ENCODE data around the gene MAP4K3.

The MAP4K3 gene

GRCh38 chr2:39436592-39437521 is at the start of gene MAP4K3:
MAP4K3 (minus strand) TSS chr2:39437285; CDS start chr2:39436987, 298 bp downstream.
- Histone ChIP-seq H3K9me3 (ENCODE audit: control insufficient read depth, insufficient read depth, low read length) (no peaks in the 10 kb centered on the region), H3K4me1 (ENCODE audit: insufficient read depth, low read length) (peaks cover 27% of the 10 kb centered on the region), H3K9ac (ENCODE audit: low read depth, low read length) (peak within 1 kb of the TSS; percentile 69), H3K36me3 (ENCODE audit: insufficient read depth, low read length) (no peaks in the 10 kb centered on the region)

GRCh38 chr2:39486071-39486470 is 49.0 kb upstream of the MAP4K3 start:
- H3K36me3 ChIP-seq (ENCODE audit: insufficient read depth, low read length), result no peaks in the 10 kb centered on the region
- no peak overlapping the region for H3K9ac ChIP-seq (ENCODE audit: low read depth, low read length)
- peaks cover 16% of the 10 kb centered on the region for H3K4me1 ChIP-seq (ENCODE audit: insufficient read depth, low read length)
- H3K9me3 ChIP-seq (ENCODE audit: control insufficient read depth, insufficient read depth, low read length), result no peaks in the 10 kb centered on the region

GRCh38 chr2:39484620-39485495 is 47.8 kb upstream of the MAP4K3 start:
- peaks cover 17% of the 10 kb centered on the region for H3K4me1 ChIP-seq (ENCODE audit: insufficient read depth, low read length)
- no peaks in the 10 kb centered on the region for H3K9me3 ChIP-seq (ENCODE audit: control insufficient read depth, insufficient read depth, low read length)
- no peak overlapping the region for H3K9ac ChIP-seq (ENCODE audit: low read depth, low read length)
- H3K36me3 ChIP-seq (ENCODE audit: insufficient read depth, low read length), result no peaks in the 10 kb centered on the region

- Histone ChIP-seq H3K4me1 (ENCODE audit: insufficient read depth, low read length) (peaks cover 23% of the 10 kb centered on the region), H3K9me3 (ENCODE audit: control insufficient read depth, insufficient read depth, low read length) (no peaks in the 10 kb centered on the region), H3K36me3 (ENCODE audit: insufficient read depth, low read length) (no peaks in the 10 kb centered on the region), H3K9ac (ENCODE audit: low read depth, low read length) (no peak overlapping the region)
These were observed 47.1 kb upstream of the MAP4K3 start for GRCh38 chr2:39484206-39484605.

- Histone ChIP-seq H3K9ac (ENCODE audit: low read depth, low read length) (no peak overlapping the region), H3K9me3 (ENCODE audit: control insufficient read depth, insufficient read depth, low read length) (no peaks in the 10 kb centered on the region), H3K4me1 (ENCODE audit: insufficient read depth, low read length) (peaks cover 24% of the 10 kb centered on the region), H3K36me3 (ENCODE audit: insufficient read depth, low read length) (no peaks in the 10 kb centered on the region)
These were observed 46.4 kb upstream of the MAP4K3 start for GRCh38 chr2:39483534-39483933.

GRCh38 chr2:39481611-39482010 is 44.5 kb upstream of the MAP4K3 start:
- 0 out of 2 replicates have a peak, but pooled peaks cover 3% of the 10 kb centered on the region for H3K9me3 ChIP-seq (ENCODE audit: control insufficient read depth, insufficient read depth, low read length)
- no peaks in the 10 kb centered on the region for H3K36me3 ChIP-seq (ENCODE audit: insufficient read depth, low read length)
- no peak overlapping the region for H3K9ac ChIP-seq (ENCODE audit: low read depth, low read length)
- H3K4me1 ChIP-seq (ENCODE audit: insufficient read depth, low read length), result peaks cover 15% of the 10 kb centered on the region

GRCh38 chr2:39479696-39480095 is 42.6 kb upstream of the MAP4K3 start:
- peaks cover 8% of the 10 kb centered on the region for H3K4me1 ChIP-seq (ENCODE audit: insufficient read depth, low read length)
- H3K36me3 ChIP-seq (ENCODE audit: insufficient read depth, low read length), result no peaks in the 10 kb centered on the region
- 0 out of 2 replicates have a peak, but pooled peaks cover 3% of the 10 kb centered on the region for H3K9me3 ChIP-seq (ENCODE audit: control insufficient read depth, insufficient read depth, low read length)
- no peak overlapping the region for H3K9ac ChIP-seq (ENCODE audit: low read depth, low read length)

- Histone ChIP-seq H3K4me1 (ENCODE audit: insufficient read depth, low read length) (peaks cover 8% of the 10 kb centered on the region), H3K36me3 (ENCODE audit: insufficient read depth, low read length) (no peaks in the 10 kb centered on the region), H3K9ac (ENCODE audit: low read depth, low read length) (no peak overlapping the region)
These were observed 42.1 kb upstream of the MAP4K3 start for GRCh38 chr2:39479053-39479670.

GRCh38 chr2:39476524-39476923 is 39.4 kb upstream of the MAP4K3 start:
- 0 out of 2 replicates have a peak, but pooled peaks cover 3% of the 10 kb centered on the region for H3K9me3 ChIP-seq (ENCODE audit: control insufficient read depth, insufficient read depth, low read length)
- H3K4me1 ChIP-seq (ENCODE audit: insufficient read depth, low read length), result peaks cover 11% of the 10 kb centered on the region
- H3K36me3 ChIP-seq (ENCODE audit: insufficient read depth, low read length), result no peaks in the 10 kb centered on the region
- H3K9ac ChIP-seq (ENCODE audit: low read depth, low read length), result no peak overlapping the region

More at GRCh38 chr2:39479053-39479670, 42.1 kb upstream of the MAP4K3 start:
- H3K9me3 ChIP-seq (ENCODE audit: control insufficient read depth, insufficient read depth, low read length), result 0 out of 2 replicates have a peak, but pooled peaks cover 3% of the 10 kb centered on the region

GRCh38 chr2:39475006-39475405 is 37.9 kb upstream of the MAP4K3 start:
- Histone ChIP-seq H3K36me3 (ENCODE audit: insufficient read depth, low read length) (no peaks in the 10 kb centered on the region), H3K4me1 (ENCODE audit: insufficient read depth, low read length) (peaks cover 16% of the 10 kb centered on the region), H3K9me3 (ENCODE audit: control insufficient read depth, insufficient read depth, low read length) (0 out of 2 replicates have a peak, but pooled peaks cover 3% of the 10 kb centered on the region), H3K9ac (ENCODE audit: low read depth, low read length) (no peak overlapping the region)

GRCh38 chr2:39470580-39470979 is 33.5 kb upstream of the MAP4K3 start:
- peaks cover 25% of the 10 kb centered on the region for H3K4me1 ChIP-seq (ENCODE audit: insufficient read depth, low read length)
- no peaks in the 10 kb centered on the region for H3K9me3 ChIP-seq (ENCODE audit: control insufficient read depth, insufficient read depth, low read length)
- H3K36me3 ChIP-seq (ENCODE audit: insufficient read depth, low read length), result no peaks in the 10 kb centered on the region
- no peak overlapping the region for H3K9ac ChIP-seq (ENCODE audit: low read depth, low read length)

- Histone ChIP-seq H3K4me1 (ENCODE audit: insufficient read depth, low read length) (peaks cover 25% of the 10 kb centered on the region), H3K36me3 (ENCODE audit: insufficient read depth, low read length) (no peaks in the 10 kb centered on the region), H3K9ac (ENCODE audit: low read depth, low read length) (no peak overlapping the region), H3K9me3 (ENCODE audit: control insufficient read depth, insufficient read depth, low read length) (no peaks in the 10 kb centered on the region)
These were observed 32.7 kb upstream of the MAP4K3 start for GRCh38 chr2:39469807-39470206.

GRCh38 chr2:39468579-39469451 is 31.7 kb upstream of the MAP4K3 start:
- Histone ChIP-seq H3K9me3 (ENCODE audit: control insufficient read depth, insufficient read depth, low read length) (no peaks in the 10 kb centered on the region), H3K36me3 (ENCODE audit: insufficient read depth, low read length) (no peaks in the 10 kb centered on the region), H3K4me1 (ENCODE audit: insufficient read depth, low read length) (peaks cover 25% of the 10 kb centered on the region), H3K9ac (ENCODE audit: low read depth, low read length) (no peak overlapping the region)

Measured in ES-I3 (cell line).